NCI-H69 (cell line): ENCODE data around the gene CNTFR.

Source experiments
- DNase-seq: peaks from one replicate; lab custom pipeline; 2025; lab: John Stamatoyannopoulos, UW

The CNTFR gene

GRCh38 chr9:34554211-34555001 lies 35.1 kb downstream of the CNTFR start:
- peak; percentile 98 for DNase-seq

- DNase-seq = peak; percentile 31
Measured at GRCh38 chr9:34553511-34554021, 36.0 kb downstream of the CNTFR start.

- no peak for DNase-seq
Measured at GRCh38 chr9:34552986-34553385, 36.5 kb downstream of the CNTFR start.

- no peak for DNase-seq
Measured at GRCh38 chr9:34552606-34552981, 36.9 kb downstream of the CNTFR start.

GRCh38 chr9:34551751-34552605 lies 37.5 kb downstream of the CNTFR start:
- DNase-seq = no peak

GRCh38 chr9:34550681-34551270 lies 38.7 kb downstream of the CNTFR start:
- no peak for DNase-seq

- no peak for DNase-seq
Measured at GRCh38 chr9:34550016-34550680, 39.4 kb downstream of the CNTFR start.

GRCh38 chr9:34549407-34549732 lies 40.2 kb downstream of the CNTFR start:
- no peak for DNase-seq

- peak; percentile 81 for DNase-seq
Measured at GRCh38 chr9:34547960-34548611, 41.4 kb downstream of the CNTFR start.

GRCh38 chr9:34546834-34547827 lies 42.4 kb downstream of the CNTFR start:
- DNase-seq = peak; percentile 81

GRCh38 chr9:34546102-34546833 lies 43.3 kb downstream of the CNTFR start:
- no peak for DNase-seq

GRCh38 chr9:34545497-34545896 lies 44.0 kb downstream of the CNTFR start:
- DNase-seq = no peak

- no peak for DNase-seq
Measured at GRCh38 chr9:34544035-34544434, 45.5 kb downstream of the CNTFR start.

- no peak for DNase-seq
Measured at GRCh38 chr9:34541540-34541939, 48.0 kb downstream of the CNTFR start.

GRCh38 chr9:34540827-34541226 lies 48.7 kb downstream of the CNTFR start:
- DNase-seq = no peak

- DNase-seq = no peak
Measured at GRCh38 chr9:34536685-34537084, 52.8 kb downstream of the CNTFR start.

GRCh38 chr9:34532041-34532440 lies 57.5 kb downstream of the CNTFR start:
- DNase-seq = peak; percentile 56

GRCh38 chr9:34526026-34526425 lies 63.5 kb downstream of the CNTFR start:
- DNase-seq = no peak

- no peak for DNase-seq
Measured at GRCh38 chr9:34524349-34524748, 65.2 kb downstream of the CNTFR start.
